Neutrophil (primary cell): ENCODE measurements around the gene GRIK4.

ENCODE experiments used
- H3K27ac ChIP-seq: fragments of 200-600 bp; sonication (generic); 2 replicates; pipeline ENCODE4 v1.5.1; 2016; ENCODE audit warnings: mild to moderate bottlenecking, moderate library complexity
- H3K27me3 ChIP-seq: fragments of 200-600 bp; sonication (generic); 2 replicates; pipeline ENCODE4 v1.6.0; 2016; ENCODE audit warnings: mild to moderate bottlenecking
- H3K36me3 ChIP-seq: fragments of 200-600 bp; sonication (generic); 2 replicates; pipeline ENCODE4 v1.5.1; 2017
- H3K4me1 ChIP-seq, 2 experiments: fragments of 200-600 bp in 1 of 2; sonication (generic) in 1 of 2; 1 replicate in 1 of 2; 2 replicates in 1 of 2; pipeline versions ENCODE4 v1.5.1 to v1.6.1; 2013 to 2016; ENCODE audit warnings: low read depth in 1 of 2, low read length in 1 of 2, mild to moderate bottlenecking in 1 of 2, moderate library complexity in 1 of 2; ENCODE audit not compliant: control insufficient read depth in 1 of 2, insufficient read depth in 1 of 2
- H3K4me3 ChIP-seq, 2 experiments: fragments of 200-600 bp in 1 of 2; sonication (generic) in 1 of 2; 1 replicate in 1 of 2; 2 replicates in 1 of 2; pipeline ENCODE4 v1.5.1; 2013 to 2016; ENCODE audit warnings: low read depth in 1 of 2, low read length in 1 of 2, mild to moderate bottlenecking in 1 of 2, moderate library complexity in 1 of 2
- H3K9me3 ChIP-seq: fragments of 200-600 bp; sonication (generic); 2 replicates; pipeline ENCODE4 v1.5.1; 2016
- TF ChIP-seq, protein P1 (sequence below): fragments of 200-600 bp; sonication (generic); IDR thresholded peaks from 2 replicates; pipeline ENCODE4 v1.5.1; 2016; ENCODE audit warnings: antibody characterized with exemption

GRIK4 gene

DNA sequence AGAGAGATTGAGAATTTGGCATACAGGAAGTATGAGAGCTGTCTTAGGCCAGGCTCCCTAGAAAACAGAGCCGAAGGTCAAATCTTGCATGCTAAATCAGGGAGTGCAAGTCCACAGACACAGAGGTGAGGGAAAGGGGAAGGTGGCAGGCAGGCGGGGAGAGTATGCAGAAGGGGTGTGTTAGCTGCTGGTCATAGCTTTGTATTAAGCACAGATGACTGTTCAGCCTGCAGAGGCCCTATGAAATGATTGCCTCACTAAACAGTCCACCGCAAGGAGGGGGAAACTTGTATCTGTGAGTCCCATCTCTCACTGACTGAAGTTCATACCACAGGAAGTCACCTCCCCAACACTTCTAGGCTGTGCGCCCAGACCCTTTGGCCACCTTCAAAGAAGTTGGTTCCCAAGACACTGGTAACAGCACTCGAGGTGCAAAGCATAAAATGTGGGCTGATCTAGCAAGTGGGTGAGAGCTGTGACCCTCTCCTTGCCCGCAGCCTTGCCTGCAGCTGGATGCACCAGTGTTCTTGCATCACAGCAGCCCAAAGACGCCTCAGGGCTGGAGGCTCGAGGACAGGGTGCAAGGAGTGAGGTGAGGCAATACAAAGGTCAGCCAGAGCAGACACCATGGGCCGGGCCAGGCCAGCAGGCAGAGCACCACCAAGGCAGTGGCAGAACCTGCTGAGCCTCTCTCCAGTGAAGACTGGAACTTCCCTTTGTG is 397.1 kb downstream of the GRIK4 start:
- H3K4me3 ChIP-seq, result no peak overlapping the region
- TF ChIP-seq, protein P1, sequence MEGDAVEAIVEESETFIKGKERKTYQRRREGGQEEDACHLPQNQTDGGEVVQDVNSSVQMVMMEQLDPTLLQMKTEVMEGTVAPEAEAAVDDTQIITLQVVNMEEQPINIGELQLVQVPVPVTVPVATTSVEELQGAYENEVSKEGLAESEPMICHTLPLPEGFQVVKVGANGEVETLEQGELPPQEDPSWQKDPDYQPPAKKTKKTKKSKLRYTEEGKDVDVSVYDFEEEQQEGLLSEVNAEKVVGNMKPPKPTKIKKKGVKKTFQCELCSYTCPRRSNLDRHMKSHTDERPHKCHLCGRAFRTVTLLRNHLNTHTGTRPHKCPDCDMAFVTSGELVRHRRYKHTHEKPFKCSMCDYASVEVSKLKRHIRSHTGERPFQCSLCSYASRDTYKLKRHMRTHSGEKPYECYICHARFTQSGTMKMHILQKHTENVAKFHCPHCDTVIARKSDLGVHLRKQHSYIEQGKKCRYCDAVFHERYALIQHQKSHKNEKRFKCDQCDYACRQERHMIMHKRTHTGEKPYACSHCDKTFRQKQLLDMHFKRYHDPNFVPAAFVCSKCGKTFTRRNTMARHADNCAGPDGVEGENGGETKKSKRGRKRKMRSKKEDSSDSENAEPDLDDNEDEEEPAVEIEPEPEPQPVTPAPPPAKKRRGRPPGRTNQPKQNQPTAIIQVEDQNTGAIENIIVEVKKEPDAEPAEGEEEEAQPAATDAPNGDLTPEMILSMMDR, result no peak

DNA sequence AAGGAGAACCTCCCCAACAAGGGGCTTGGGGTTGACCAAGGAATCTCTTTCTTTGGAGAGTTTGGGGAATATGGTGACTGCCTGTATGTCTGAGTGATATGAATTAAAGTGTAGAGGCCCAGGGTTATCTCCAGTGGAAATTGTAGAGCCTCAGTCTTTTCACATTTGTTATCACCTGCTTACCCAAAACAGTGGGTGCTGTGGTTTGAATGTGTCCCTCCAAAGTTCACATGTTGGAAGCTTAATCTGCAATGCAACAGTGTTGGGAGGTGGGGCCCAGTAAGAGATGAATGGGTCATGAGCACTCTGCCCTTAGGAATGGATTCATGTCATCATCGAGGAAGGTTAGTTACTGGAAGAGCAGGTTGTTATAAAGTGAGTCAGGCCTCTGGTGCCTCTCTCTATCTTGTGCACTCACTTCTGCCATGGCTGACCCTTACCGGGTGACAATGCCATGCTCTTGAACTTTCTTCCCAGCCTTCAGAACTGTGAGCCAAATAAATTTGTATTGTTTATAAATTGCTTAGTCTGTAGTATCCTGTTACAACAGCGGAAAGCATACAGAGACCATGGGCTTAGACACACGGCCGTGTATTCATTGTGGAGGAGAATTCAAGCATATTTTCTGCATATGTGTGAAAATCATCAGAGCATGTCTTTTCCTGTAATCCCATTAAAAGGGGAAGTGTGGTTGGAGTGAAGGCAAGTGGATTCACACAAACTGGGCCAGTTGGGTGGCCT is 398.3 kb downstream of the GRIK4 start:
- H3K9me3 ChIP-seq, result no peaks in the 10 kb centered on the region
- TF ChIP-seq, protein P1, result no peak
- no peak overlapping the region for H3K27ac ChIP-seq
- no peaks in the 10 kb centered on the region for H3K27me3 ChIP-seq
- H3K4me1 ChIP-seq, result peaks cover 0 to 11% of the 10 kb centered on the region in 2 experiments
- no peak overlapping the region for H3K4me3 ChIP-seq
- no peaks in the 10 kb centered on the region for H3K36me3 ChIP-seq

More for the DNA sequence above, 397.1 kb downstream of the GRIK4 start:
- H3K36me3 ChIP-seq, result no peaks in the 10 kb centered on the region
- H3K9me3 ChIP-seq, result no peaks in the 10 kb centered on the region
- H3K27me3 ChIP-seq, result no peaks in the 10 kb centered on the region
- peaks cover 0 to 11% of the 10 kb centered on the region in 2 experiments for H3K4me1 ChIP-seq
- no peak overlapping the region for H3K27ac ChIP-seq

DNA sequence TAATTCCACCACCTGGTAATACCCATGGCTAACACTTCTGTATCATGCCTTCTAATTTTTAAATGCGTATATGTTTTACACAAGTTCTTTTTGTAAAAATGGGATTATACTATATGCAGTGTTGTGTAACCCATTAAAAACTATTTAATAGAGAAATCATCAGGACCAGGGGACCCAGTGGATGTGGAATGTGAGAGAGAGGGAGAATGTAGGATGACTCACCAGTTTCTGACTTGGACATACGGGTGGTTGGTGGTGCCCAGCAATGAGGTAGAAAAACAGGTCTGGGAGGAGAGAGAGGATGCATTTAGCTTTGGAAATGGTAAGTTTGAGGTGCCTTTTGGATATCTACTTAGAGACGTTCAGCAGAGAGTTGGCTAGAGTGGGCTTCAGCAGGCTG is 400.4 kb downstream of the GRIK4 start:
- Histone ChIP-seq H3K4me1 (peaks cover 0 to 11% of the 10 kb centered on the region in 2 experiments), H3K27ac (no peak overlapping the region), H3K9me3 (no peaks in the 10 kb centered on the region), H3K4me3 (no peak overlapping the region), H3K36me3 (no peaks in the 10 kb centered on the region), H3K27me3 (no peaks in the 10 kb centered on the region)
- TF ChIP-seq, protein P1, result no peak

DNA sequence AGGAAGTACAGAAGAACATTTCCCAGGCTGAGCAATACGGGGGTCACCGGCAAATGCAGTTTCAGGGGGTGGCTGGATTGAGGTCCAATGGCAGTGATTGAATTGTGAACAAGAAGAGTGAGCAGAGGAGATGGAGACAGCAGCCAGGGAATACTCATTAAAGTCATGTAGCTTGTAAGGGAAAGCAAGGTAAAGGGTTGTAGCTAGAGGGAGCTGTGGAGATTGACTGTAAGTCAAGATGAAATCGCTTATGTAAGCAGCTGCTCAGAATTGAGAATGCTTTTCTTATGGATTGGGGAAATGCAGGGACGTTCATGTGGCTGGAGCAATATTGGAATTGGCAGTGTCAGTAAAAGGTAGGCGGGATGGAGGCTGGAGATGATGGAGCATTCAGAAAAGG is 401.0 kb downstream of the GRIK4 start:
- Histone ChIP-seq H3K27me3 (peaks cover 2% of the 10 kb centered on the region), H3K27ac (no peak overlapping the region), H3K36me3 (no peaks in the 10 kb centered on the region), H3K4me3 (no peak overlapping the region), H3K4me1 (peaks cover 0 to 11% of the 10 kb centered on the region in 2 experiments), H3K9me3 (no peaks in the 10 kb centered on the region)
- TF ChIP-seq, protein P1, result no peak

DNA sequence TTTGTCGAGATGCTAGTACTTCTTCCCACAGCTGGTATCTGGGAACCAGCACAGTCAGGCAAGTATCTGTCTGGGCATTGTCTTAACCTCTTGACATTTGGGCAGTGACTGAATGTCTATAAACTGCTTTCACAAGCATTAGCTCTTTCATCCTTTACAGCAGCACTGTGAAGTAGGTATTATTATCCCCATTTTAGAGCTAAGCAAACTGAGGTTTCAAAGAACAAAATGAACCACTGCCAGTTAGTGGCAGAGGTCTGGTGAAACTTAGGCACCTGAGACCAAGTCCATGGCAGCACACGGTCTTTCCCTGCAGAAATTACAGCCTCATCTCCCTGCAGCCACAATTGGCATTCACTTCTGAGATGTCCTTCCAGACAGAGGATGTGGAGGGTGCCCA is 401.4 kb downstream of the GRIK4 start:
- H3K4me3 ChIP-seq, result no peak overlapping the region
- no peaks in the 10 kb centered on the region for H3K9me3 ChIP-seq
- no peak overlapping the region for H3K27ac ChIP-seq
- H3K27me3 ChIP-seq, result peaks cover 7% of the 10 kb centered on the region
- H3K4me1 ChIP-seq, result peaks cover 0 to 11% of the 10 kb centered on the region in 2 experiments
- TF ChIP-seq, protein P1, result no peak
- H3K36me3 ChIP-seq, result no peaks in the 10 kb centered on the region
